ENCODE measurements around the gene ZFAND2B. TPM values are rescaled to one million over a fixed set of nuclear protein-coding genes. Genes with fewer than 3 reads are reported as not detected.
A peak's percentile ranks its signal among the peaks of the same experiment; 100 is the strongest.

ZFAND2B gene
- total RNA-seq, 2 donors from 2014 or later = 21.7 to 83.8 TPM

DNA sequence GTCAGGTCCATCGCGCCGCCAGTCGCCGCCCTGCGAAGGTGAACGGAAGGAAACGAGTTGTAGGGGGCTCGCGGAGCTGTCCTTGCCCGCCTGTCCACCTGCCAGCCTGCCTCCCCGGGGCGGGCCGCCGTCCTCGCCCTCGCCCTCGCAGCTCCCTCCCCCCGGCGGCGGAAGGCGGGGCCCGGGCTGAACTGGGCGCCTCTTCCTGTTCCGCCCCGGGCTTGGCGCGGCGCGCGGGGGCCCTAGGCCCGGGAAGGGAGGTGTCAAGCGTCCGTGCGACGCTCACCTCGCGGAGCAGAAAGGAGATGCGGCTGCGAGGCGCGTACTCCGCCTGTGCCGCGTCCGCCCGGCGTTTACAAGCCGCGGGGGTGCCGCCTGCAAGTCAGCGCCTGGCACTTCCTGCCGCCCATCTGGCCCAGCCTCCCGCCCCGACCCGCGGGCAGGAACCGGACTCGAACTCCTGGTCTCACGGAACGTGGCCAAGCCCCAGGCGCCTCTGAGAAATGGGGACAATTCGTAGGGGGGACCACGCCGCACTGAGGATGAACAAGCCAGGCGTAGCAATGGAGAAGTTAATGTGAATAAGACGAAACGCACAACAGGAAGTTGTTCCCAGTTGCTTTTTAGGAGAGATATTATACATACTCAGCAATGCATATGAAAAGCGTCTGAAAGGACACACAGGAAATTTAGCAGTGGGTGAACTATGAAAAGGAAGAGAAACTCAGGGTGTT is 29.6 kb upstream of the ZFAND2B start, which contains the start of gene CNPPD1:
Gene CNPPD1, minus strand, starts transcription at position 108 of the 734 bp plus-strand sequence. Its CDS starts 97 bp downstream, at position 11.
- peak; percentile 42 for DNase-seq (ENCODE audit: low spot score)
- Histone ChIP-seq H3K27me3 (replicated peaks; ENCODE audit: insufficient read depth) (no peaks in the 10 kb centered on the region), H3K36me3 (peaks cover 46% of the 10 kb centered on the region), H3K27ac (peak within 1 kb of the TSS; percentile 98), H3K9me3 (no peaks in the 10 kb centered on the region), H3K4me1 (ENCODE audit: control insufficient read depth in 1 of 2, low read depth in 2 of 2) (peaks cover 21 to 32% of the 10 kb centered on the region in 2 donors), H3K4me3 (peak within 1 kb of the TSS; percentile 83)
- peak; percentile 33 for ATAC-seq (ENCODE audit: insufficient number of reproducible peaks, low FRiP score, low read depth)
- TF ChIP-seq, protein P1, sequence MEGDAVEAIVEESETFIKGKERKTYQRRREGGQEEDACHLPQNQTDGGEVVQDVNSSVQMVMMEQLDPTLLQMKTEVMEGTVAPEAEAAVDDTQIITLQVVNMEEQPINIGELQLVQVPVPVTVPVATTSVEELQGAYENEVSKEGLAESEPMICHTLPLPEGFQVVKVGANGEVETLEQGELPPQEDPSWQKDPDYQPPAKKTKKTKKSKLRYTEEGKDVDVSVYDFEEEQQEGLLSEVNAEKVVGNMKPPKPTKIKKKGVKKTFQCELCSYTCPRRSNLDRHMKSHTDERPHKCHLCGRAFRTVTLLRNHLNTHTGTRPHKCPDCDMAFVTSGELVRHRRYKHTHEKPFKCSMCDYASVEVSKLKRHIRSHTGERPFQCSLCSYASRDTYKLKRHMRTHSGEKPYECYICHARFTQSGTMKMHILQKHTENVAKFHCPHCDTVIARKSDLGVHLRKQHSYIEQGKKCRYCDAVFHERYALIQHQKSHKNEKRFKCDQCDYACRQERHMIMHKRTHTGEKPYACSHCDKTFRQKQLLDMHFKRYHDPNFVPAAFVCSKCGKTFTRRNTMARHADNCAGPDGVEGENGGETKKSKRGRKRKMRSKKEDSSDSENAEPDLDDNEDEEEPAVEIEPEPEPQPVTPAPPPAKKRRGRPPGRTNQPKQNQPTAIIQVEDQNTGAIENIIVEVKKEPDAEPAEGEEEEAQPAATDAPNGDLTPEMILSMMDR (IDR thresholded peaks at IDR 0.05) = no peak

DNA sequence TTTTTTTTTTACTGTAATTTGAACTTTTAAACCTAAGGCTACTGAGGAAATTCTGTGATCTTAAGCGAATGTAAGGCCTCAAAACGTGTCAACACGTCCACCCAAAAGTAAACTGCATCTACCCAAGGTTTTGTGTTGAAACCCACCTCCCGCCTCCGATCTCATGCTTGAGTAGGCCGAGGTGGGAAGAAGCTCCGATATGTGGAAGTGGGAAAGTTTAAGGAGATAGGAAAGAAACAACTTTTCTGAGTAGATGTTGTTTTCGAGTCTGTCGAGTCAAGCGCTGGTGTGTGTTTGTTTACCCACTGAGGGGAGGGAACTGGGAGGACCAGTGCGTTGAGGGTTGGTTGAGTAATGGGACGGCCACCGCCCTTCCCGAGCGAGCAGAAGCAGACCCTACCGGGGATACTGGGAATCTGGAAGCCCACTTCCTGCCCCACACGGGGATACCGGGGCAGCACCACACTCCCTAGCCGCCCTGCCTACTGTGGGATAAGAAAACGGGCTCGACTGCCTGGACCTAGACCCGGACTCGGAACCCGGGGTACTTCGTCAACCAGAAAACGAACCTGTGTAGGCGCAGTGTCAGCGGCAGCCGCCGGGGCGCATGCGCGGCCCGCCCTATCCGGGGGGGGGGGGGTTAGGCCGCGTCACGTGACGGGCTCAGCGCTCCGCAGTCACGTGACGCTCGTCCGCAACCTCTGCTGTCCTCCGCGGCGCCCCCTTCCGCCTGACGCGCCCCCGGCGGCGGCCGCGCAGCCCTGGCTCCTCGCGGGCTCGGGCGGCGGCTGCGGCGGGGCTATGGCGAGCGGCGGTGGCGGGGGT is 28.8 kb upstream of the ZFAND2B start, which contains the start of gene RETREG2:
Gene RETREG2, plus strand, starts transcription at position 724 of the 825 bp plus-strand sequence. Its CDS starts 78 bp downstream, at position 802.
- TF ChIP-seq, protein P1 (IDR thresholded peaks at IDR 0.05) = peak; percentile 6
- peak; percentile 72 for ATAC-seq (ENCODE audit: insufficient number of reproducible peaks, low FRiP score, low read depth)
- Histone ChIP-seq H3K36me3 (peaks cover 49% of the 10 kb centered on the region), H3K4me3 (peak within 1 kb of the TSS; percentile 83), H3K9me3 (no peaks in the 10 kb centered on the region), H3K27ac (peak within 1 kb of the TSS; percentile 98), H3K27me3 (replicated peaks; ENCODE audit: insufficient read depth) (no peaks in the 10 kb centered on the region), H3K4me1 (ENCODE audit: control insufficient read depth in 1 of 2, low read depth in 2 of 2) (peaks cover 21 to 32% of the 10 kb centered on the region in 2 donors)
- peak; percentile 55 for DNase-seq (ENCODE audit: low spot score)

DNA sequence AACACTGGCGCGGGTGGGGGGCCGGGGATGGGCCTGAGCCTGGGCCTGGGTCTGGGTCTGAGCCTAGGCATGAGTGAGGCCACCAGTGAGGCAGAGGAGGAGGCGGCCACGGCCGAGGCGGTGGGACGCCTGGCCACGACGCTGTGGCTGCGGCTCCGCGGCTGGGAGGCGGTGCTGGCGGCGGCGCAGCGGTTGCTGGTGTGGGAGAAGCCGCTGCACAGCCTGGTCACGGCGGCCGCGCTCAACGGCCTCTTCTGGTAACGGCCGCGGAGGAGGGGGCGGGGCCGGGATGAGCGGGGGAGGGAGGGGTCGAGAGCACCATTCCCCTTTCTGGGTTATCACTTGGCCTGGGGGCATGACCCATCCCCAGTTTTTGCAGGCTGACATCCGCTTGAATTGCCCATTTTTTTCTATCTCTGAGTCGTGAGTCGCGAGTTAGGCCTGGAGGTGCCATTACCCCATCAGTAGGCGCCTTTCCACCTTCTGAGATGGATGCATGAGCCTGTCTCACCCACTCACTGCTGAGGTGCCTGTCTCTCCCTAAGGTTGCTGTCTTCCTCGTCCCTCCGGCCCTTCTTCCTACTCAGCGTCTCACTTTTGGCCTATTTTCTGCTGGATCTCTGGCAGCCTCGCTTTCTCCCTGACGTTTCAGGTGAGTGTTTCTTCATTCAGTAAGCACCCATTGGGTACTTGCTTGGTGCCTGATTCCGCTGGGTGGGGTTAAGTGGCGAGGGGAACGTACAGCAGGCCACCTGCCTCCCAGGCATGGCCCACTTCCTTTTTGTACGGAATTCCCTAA is 28.0 kb upstream of the ZFAND2B start:
- Histone ChIP-seq H3K36me3 (peaks cover 55% of the 10 kb centered on the region), H3K27me3 (replicated peaks; ENCODE audit: insufficient read depth) (no peaks in the 10 kb centered on the region), H3K4me1 (ENCODE audit: control insufficient read depth in 1 of 2, low read depth in 2 of 2) (peaks cover 21 to 32% of the 10 kb centered on the region in 2 donors), H3K27ac (peak overlapping the region; percentile 98), H3K4me3 (peak overlapping the region; percentile 83), H3K9me3 (no peaks in the 10 kb centered on the region)
- no peak for DNase-seq (ENCODE audit: low spot score)
- TF ChIP-seq, protein P1 (IDR thresholded peaks at IDR 0.05) = no peak
- peak; percentile 10 for ATAC-seq (ENCODE audit: insufficient number of reproducible peaks, low FRiP score, low read depth)

DNA sequence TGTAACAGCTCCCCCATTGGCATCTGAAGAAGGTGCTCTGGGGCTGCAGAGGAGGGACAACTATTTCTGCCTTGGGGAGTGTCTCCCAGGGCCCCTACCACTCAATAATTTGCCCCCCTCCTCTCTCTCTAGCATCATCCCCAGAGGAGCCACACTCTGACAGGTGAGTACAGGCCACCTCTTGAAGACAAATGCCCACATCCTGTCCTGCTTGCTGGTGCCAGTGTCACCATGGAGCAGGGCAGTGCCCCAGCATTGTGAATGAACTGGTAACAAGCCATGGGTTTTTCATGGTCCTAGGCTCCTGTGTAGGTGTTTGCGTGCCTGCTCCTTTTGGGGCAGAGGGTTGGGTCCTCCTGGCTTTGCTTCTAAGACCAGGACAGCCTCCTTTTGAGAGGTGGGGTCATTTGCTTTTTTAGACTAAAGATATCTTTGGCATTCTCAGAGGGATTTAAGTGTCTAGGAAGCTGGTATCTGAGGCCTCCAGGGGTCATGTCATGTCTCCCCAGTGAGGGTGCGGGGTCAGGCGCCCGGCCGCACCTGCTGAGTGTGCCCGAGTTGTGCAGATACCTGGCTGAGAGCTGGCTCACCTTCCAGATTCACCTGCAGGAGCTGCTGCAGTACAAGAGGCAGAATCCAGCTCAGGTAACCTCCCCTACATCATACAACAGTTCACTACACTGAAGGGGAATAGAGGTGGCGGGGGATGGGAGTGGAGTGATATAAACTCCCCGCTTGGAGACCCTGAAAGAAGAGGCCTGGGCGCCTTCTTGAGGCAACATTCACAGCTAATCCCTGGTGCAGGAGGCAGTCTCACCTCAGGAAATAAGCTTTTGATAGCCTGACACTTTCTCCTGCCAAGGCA is 26.7 kb upstream of the ZFAND2B start:
- DNase-seq (ENCODE audit: low spot score) = no peak
- H3K36me3 ChIP-seq = peaks cover 47% of the 10 kb centered on the region
- no peaks in the 10 kb centered on the region for H3K27me3 ChIP-seq (replicated peaks; ENCODE audit: insufficient read depth)
- peaks cover 21 to 28% of the 10 kb centered on the region in 2 donors for H3K4me1 ChIP-seq (ENCODE audit: control insufficient read depth in 1 of 2, low read depth in 2 of 2)
- no peak for ATAC-seq (ENCODE audit: insufficient number of reproducible peaks, low FRiP score, low read depth)
- peak overlapping the region in 1 of 2 donors; percentile 6 for H3K27ac ChIP-seq
- TF ChIP-seq, protein P1 (IDR thresholded peaks at IDR 0.05) = no peak
- H3K9me3 ChIP-seq = no peaks in the 10 kb centered on the region
- no peak overlapping the region for H3K4me3 ChIP-seq

Measured in thoracic aorta (tissue), 2 donors.